ENCODE measurements around the gene GATA5.
A peak's percentile ranks its signal among the peaks of the same experiment; 100 is the strongest.

The GATA5 gene

GRCh38 chr20:62423326-62423706 lies 52.5 kb downstream of the GATA5 start:
- no peaks in the 10 kb centered on the region for H3K4me1 Mint-ChIP-seq
- no peaks in the 10 kb centered on the region for H3K36me3 Mint-ChIP-seq (ENCODE audit: low read depth)
- no peak overlapping the region for H3K27ac Mint-ChIP-seq
- TF ChIP-seq, protein P1, sequence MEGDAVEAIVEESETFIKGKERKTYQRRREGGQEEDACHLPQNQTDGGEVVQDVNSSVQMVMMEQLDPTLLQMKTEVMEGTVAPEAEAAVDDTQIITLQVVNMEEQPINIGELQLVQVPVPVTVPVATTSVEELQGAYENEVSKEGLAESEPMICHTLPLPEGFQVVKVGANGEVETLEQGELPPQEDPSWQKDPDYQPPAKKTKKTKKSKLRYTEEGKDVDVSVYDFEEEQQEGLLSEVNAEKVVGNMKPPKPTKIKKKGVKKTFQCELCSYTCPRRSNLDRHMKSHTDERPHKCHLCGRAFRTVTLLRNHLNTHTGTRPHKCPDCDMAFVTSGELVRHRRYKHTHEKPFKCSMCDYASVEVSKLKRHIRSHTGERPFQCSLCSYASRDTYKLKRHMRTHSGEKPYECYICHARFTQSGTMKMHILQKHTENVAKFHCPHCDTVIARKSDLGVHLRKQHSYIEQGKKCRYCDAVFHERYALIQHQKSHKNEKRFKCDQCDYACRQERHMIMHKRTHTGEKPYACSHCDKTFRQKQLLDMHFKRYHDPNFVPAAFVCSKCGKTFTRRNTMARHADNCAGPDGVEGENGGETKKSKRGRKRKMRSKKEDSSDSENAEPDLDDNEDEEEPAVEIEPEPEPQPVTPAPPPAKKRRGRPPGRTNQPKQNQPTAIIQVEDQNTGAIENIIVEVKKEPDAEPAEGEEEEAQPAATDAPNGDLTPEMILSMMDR (IDR thresholded peaks at IDR 0.05; ENCODE audit: unreplicated experiment in 3 of 3) = no peak
- peaks cover 10% of the 10 kb centered on the region for H3K27me3 Mint-ChIP-seq (ENCODE audit: low read depth)
- peaks cover 2% of the 10 kb centered on the region for H3K9me3 Mint-ChIP-seq
- H3K4me3 Mint-ChIP-seq = no peak overlapping the region

DNA sequence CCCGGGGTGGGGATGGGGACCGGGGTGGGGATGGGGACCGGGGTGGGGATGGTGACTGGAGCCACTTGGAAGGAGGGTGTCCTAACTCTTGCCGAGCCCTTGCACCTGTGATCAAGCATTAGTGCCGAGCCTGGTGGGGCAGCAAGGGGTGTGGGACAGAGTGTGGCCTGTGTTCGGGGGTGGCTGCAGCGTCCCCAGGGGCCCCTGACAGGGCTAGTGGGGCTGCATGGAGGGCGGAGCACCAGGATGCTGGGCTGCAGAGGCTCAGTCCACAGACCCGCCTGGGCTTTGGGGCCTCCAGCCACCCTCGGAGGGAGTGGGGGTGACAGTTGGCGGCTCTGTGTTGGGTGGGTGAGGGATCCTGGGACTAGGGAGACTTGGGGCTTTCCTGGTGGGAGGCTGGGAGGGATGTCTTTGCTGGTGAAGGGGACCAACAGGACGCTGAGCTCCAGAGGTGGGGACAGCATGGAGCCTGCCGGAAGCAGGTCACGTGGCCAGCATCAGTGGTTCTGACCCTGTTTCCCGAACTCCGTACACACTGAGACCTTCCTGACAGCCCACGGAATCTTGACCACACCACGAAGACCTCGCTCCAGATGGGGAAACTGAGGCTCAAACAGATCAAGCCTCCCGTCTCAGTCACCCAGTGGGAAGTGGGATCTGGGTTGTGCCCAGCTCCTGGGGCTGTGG lies 53.0 kb downstream of the GATA5 start:
- Mint-ChIP-seq H3K4me1 (no peaks in the 10 kb centered on the region), H3K27me3 (ENCODE audit: low read depth) (peaks cover 10% of the 10 kb centered on the region), H3K4me3 (no peak overlapping the region), H3K36me3 (ENCODE audit: low read depth) (no peaks in the 10 kb centered on the region), H3K9me3 (peaks cover 2% of the 10 kb centered on the region), H3K27ac (no peak overlapping the region)
- TF ChIP-seq, protein P1 (IDR thresholded peaks at IDR 0.05; ENCODE audit: unreplicated experiment in 3 of 3) = no peak

GRCh38 chr20:62421716-62421990 lies 54.1 kb downstream of the GATA5 start:
- TF ChIP-seq, protein P1 (IDR thresholded peaks at IDR 0.05; ENCODE audit: unreplicated experiment in 3 of 3) = no peak
- H3K9me3 Mint-ChIP-seq = peaks cover 2% of the 10 kb centered on the region
- peaks cover 10% of the 10 kb centered on the region for H3K27me3 Mint-ChIP-seq (ENCODE audit: low read depth)
- no peak overlapping the region for H3K27ac Mint-ChIP-seq
- H3K36me3 Mint-ChIP-seq (ENCODE audit: low read depth) = no peaks in the 10 kb centered on the region
- no peaks in the 10 kb centered on the region for H3K4me1 Mint-ChIP-seq
- H3K4me3 Mint-ChIP-seq = no peak overlapping the region

DNA sequence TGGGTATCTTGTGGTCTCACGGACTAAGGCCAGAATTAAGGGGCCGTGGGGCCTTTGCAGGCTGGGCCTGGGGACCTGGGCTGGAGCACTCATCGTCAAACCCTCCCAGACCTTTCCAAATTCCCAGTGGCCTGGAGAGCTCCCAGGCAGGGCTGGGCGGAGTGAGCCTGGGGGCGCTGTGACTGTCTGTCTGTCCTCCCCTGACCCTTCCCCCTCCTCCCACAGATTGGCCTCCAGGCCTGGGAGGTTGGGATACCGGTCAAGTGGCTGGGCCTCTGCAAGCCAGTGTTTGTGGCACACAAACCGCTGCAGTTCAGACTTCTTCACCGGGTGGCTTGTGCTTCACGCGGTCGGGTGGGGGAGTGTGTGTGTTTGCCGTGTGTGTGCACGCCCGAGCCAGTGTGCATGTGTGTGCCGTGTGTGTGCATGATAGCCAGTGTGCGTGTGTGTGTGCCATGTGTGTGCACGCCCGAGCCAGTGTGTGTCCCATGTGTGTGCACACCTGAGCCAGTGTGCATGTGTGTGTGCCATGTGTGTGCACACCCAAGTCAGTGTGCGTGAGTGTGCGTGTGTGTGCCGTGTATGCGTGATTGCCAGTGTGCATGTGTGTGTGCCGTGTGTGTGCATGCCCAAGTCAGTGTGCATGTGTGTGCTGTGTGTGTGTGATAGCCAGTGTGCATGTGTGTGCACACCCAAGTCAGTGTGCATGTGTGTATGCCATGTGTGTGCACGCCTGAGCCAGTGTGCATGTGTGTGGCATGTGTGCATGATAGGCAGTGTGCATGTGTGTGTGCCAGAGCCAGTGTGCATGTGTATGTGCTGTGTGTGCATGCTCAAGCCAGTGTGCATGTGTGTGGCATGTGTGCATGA lies 54.7 kb downstream of the GATA5 start:
- TF ChIP-seq, protein P1 (IDR thresholded peaks at IDR 0.05; ENCODE audit: unreplicated experiment in 3 of 3) = no peak
- H3K27me3 Mint-ChIP-seq (ENCODE audit: low read depth) = peaks cover 10% of the 10 kb centered on the region
- H3K36me3 Mint-ChIP-seq (ENCODE audit: low read depth) = no peaks in the 10 kb centered on the region
- H3K9me3 Mint-ChIP-seq = peaks cover 2% of the 10 kb centered on the region
- no peaks in the 10 kb centered on the region for H3K4me1 Mint-ChIP-seq
- H3K4me3 Mint-ChIP-seq = peak overlapping the region in 1 of 3 experiments; percentile 36
- peak overlapping the region in 1 of 3 experiments; percentile 48 for H3K27ac Mint-ChIP-seq

DNA sequence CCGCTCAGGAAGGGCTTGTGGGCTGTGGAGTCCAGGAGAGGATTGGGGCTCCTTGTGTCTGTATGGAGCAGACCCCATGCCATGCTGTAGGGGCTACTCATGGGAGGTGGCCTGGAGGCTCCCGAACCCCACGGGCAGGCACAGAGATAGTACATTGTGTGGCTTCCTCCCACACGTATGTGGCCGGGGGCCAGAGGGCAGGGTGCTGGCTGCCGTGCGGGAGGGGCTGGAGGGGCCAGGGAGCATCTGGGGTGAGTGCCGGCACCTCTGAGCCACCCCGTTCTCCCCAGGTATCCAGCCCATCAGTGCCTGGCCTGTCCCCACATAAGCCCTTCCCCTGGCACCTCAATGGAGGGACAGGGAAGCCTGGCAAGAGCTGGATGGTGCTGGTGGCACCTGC lies 56.0 kb downstream of the GATA5 start:
- peaks cover 8% of the 10 kb centered on the region for H3K27me3 Mint-ChIP-seq (ENCODE audit: low read depth)
- no peaks in the 10 kb centered on the region for H3K4me1 Mint-ChIP-seq
- H3K27ac Mint-ChIP-seq = no peak overlapping the region
- H3K9me3 Mint-ChIP-seq = peaks cover 2% of the 10 kb centered on the region
- no peak overlapping the region for H3K4me3 Mint-ChIP-seq
- no peaks in the 10 kb centered on the region for H3K36me3 Mint-ChIP-seq (ENCODE audit: low read depth)
- TF ChIP-seq, protein P1 (IDR thresholded peaks at IDR 0.05; ENCODE audit: unreplicated experiment in 3 of 3) = no peak

All from nephron (organoid).